ENCODE measurements around the gene PSD2. TPM values are rescaled to one million over a fixed set of nuclear protein-coding genes. Genes with fewer than 3 reads are reported as not detected.

Gene PSD2
- total and polyA plus RNA-seq, 10 of the 15 experiments (the other 5 are each of a cell fraction or from before 2014, with no cell fraction given): 0.02 to 0.14 (median 0.03) TPM; not detected in 5

DNA sequence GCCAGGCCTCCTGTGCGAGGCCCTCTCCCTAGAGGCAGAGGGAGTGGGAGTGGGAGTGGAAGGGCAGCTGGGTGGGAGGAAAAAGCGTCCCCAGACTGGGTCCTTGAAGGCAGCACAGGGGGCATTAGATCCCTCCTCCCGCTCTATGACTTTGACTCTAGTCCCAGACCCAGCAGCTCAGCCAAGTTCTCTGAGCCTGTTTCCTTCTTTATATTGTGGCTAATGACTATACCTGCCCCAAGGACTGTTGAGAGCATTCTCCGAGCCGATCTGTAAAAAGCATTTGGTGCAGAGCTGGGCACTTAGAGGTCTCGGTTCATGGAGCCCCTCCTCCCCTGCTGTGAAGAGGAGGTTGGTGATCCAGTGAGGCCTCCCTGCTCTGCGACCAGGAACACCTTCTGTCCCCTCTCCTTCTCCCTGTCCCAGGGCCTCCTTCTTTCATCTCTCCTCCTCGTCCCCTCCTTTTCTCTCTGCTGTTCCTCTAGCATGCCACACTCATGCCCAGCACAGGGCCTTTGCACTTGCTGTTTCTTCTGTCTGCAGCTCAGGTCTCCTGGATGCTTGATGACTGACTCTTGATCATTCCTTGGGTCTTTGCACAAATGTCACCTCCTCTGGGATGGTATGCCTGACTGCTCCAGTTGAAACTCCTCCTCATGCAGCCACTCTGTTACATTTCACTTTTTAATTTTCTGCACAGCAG is 23.4 kb upstream of the PSD2 start (continued):
- TF ChIP-seq, protein P1, sequence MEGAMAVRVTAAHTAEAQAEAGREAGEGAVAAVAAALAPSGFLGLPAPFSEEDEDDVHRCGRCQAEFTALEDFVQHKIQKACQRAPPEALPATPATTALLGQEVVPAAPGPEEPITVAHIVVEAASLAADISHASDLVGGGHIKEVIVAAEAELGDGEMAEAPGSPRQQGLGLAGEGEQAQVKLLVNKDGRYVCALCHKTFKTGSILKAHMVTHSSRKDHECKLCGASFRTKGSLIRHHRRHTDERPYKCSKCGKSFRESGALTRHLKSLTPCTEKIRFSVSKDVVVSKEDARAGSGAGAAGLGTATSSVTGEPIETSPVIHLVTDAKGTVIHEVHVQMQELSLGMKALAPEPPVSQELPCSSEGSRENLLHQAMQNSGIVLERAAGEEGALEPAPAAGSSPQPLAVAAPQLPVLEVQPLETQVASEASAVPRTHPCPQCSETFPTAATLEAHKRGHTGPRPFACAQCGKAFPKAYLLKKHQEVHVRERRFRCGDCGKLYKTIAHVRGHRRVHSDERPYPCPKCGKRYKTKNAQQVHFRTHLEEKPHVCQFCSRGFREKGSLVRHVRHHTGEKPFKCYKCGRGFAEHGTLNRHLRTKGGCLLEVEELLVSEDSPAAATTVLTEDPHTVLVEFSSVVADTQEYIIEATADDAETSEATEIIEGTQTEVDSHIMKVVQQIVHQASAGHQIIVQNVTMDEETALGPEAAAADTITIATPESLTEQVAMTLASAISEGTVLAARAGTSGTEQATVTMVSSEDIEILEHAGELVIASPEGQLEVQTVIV (IDR thresholded peaks at IDR 0.05; ENCODE audit: borderline replicate concordance, partially characterized antibody): no peak
- no peak for TF ChIP-seq SREBF2 (IDR thresholded peaks at IDR 0.05; ENCODE audit: low read length)

DNA sequence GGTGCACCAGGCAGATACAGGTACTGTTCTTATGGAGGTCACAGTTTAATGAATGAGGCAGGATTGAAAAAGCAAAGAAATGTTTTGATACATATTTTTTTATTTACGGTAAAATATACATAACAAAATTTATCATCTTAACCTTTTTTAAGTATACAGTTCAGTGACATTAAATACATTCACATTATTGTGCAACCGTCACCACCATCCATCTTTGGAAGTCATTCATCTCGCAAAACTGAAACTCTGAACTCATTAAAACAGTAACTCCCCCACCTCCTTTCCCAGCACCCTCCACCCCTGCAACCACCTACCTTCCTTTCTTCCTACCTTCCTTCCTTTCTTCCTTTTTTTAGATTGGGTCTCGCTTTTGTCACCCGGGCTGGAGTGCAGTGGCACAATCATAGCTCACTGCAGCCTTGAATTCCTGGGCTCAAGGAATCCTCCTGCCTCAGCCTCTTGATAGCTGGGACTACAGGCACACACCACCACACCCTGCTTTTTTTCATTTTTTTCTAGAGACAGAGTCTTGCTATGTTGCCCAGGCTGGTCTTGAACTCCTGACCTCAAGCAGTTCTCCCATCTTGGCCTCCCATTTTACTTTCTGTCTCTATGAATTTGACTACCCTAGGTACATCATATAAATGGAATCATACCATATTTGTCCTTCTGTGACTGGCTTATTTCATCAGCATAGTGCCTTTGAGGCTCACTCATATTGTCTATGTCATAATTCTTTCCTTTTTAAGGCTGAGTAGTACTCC is 22.5 kb upstream of the PSD2 start:
- H3K4me3 ChIP-seq: no peak overlapping the region
- RAD21 ChIA-PET (ENCODE audit: unreplicated experiment): no interaction called here
- H3K4me1 ChIP-seq (ENCODE audit: control insufficient read depth, insufficient read depth, low read length): peaks cover 7% of the 10 kb centered on the region; the same call in 1 of the 2 replicates
- no peaks in the 10 kb centered on the region for H4K20me1 ChIP-seq (ENCODE audit: control insufficient read depth, insufficient read depth)
- H3K27me3 ChIP-seq (replicated peaks in 1 of 2; ENCODE audit: control insufficient read depth in 2 of 2, insufficient read depth in 2 of 2, low read length in 1 of 2): peaks cover 0 to 3% of the 10 kb centered on the region in 2 experiments; a peak in 1 of 4 replicates
- no peak for FAIRE-seq
- SMC1A ChIA-PET (ENCODE audit: uncharacterized antibody, unreplicated experiment): interaction anchor here (1.4 kb wide), 1 partner anchor 9 kb away, joined by 4 read pairs; no protein-coding TSS in a partner anchor
- no peak overlapping the region for H3K9ac ChIP-seq (ENCODE audit: control insufficient read depth, insufficient read depth, low read length)
- 44% methylated on average over 5 of the region's 5 CpGs for whole genome bisulfite sequencing (ENCODE audit: insufficient coverage, insufficient replicate concordance, low lambda C conversion rate, missing lambda C conversion rate)
- no peaks in the 10 kb centered on the region for H3K9me3 ChIP-seq (replicated peaks; ENCODE audit: control insufficient read depth, insufficient read depth, low read length)
- H2AFZ ChIP-seq (ENCODE audit: control insufficient read depth, low read depth, low read length): no peak overlapping the region
- CTCF ChIA-PET: interaction anchor here (0.7 to 4.7 kb wide), 8 partner anchors 7 to 501 kb away, joined by 3 to 51 read pairs (median 4); no protein-coding TSS in a partner anchor
- in situ Hi-C loops (cut with MboI): no loop called here
- no peaks in the 10 kb centered on the region for H3K79me2 ChIP-seq (ENCODE audit: control insufficient read depth, insufficient read depth, low read length)
- no peak overlapping the region for H3K4me2 ChIP-seq (ENCODE audit: control insufficient read depth, insufficient read depth)
- no TSS peak for BruUV-seq (replicated peaks)
- ATAC-seq: no peak
- intact Hi-C loops (cut with micrococcal nuclease; ENCODE audit: unreplicated experiment): no loop called here
- DNase-seq (ENCODE audit: low read depth, low spot score): no peak
- no peaks in the 10 kb centered on the region for H3K36me3 ChIP-seq (ENCODE audit: control insufficient read depth in 2 of 2, insufficient read depth in 2 of 2, low read length in 1 of 2)
- H3K27ac ChIP-seq (ENCODE audit: control insufficient read depth, insufficient read depth): no peak overlapping the region
- TF ChIP-seq CREM (IDR thresholded peaks at IDR 0.05; ENCODE audit: low read depth): no peak
- TF ChIP-seq NFXL1 (IDR thresholded peaks at IDR 0.05; ENCODE audit: borderline replicate concordance): no peak
- TF ChIP-seq ZNF217 (IDR thresholded peaks at IDR 0.05): no peak
- no peak for TF ChIP-seq SMAD5 (IDR thresholded peaks at IDR 0.05; ENCODE audit: low read depth)
- TF ChIP-seq, protein P2, sequence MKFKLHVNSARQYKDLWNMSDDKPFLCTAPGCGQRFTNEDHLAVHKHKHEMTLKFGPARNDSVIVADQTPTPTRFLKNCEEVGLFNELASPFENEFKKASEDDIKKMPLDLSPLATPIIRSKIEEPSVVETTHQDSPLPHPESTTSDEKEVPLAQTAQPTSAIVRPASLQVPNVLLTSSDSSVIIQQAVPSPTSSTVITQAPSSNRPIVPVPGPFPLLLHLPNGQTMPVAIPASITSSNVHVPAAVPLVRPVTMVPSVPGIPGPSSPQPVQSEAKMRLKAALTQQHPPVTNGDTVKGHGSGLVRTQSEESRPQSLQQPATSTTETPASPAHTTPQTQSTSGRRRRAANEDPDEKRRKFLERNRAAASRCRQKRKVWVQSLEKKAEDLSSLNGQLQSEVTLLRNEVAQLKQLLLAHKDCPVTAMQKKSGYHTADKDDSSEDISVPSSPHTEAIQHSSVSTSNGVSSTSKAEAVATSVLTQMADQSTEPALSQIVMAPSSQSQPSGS (IDR thresholded peaks at IDR 0.05; ENCODE audit: low read length): no peak
- TF ChIP-seq, protein P3, sequence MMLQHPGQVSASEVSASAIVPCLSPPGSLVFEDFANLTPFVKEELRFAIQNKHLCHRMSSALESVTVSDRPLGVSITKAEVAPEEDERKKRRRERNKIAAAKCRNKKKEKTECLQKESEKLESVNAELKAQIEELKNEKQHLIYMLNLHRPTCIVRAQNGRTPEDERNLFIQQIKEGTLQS (IDR thresholded peaks at IDR 0.05; ENCODE audit: borderline replicate concordance, extremely low read depth, low read depth, low read length): no peak
- no peak for TF ChIP-seq SMAD1 (IDR thresholded peaks at IDR 0.05; ENCODE audit: low read depth, partially characterized antibody)
- no peak for TF ChIP-seq POU2F2 (IDR thresholded peaks at IDR 0.05; ENCODE audit: borderline replicate concordance, low read depth, low read length)
- POLR2A ChIA-PET: no interaction called here

All from GM12878 (cell line).